Progenitor cell of endocrine pancreas (in vitro differentiated cells): Measurements from ENCODE around the gene TP53RK. TPM values are rescaled to one million over a fixed set of nuclear protein-coding genes. Genes with fewer than 3 reads are reported as not detected.

ENCODE experiments used
- DNase-seq: peaks from one replicate; pipeline ENCODE4 v3.0.0; 2021; ENCODE audit warnings: low spot score; ENCODE audit not compliant: unreplicated experiment
- H3K27ac Mint-ChIP-seq: 2 replicates; pipeline ENCODE4 v1.8.0; 2021; ENCODE audit warnings: mild to moderate bottlenecking, moderate library complexity, mixed read lengths
- H3K27me3 Mint-ChIP-seq: 2 replicates; pipeline ENCODE4 v1.8.0; 2021; ENCODE audit warnings: mixed read lengths
- H3K36me3 Mint-ChIP-seq: 2 replicates; pipeline ENCODE4 v1.8.0; 2022; ENCODE audit warnings: mixed read lengths; ENCODE audit not compliant: insufficient read depth
- H3K4me1 Mint-ChIP-seq: 2 replicates; pipeline ENCODE4 v1.8.0; 2021; ENCODE audit warnings: low read depth, mixed read lengths
- H3K4me3 Mint-ChIP-seq: 2 replicates; pipeline ENCODE4 v1.8.0; 2021; ENCODE audit warnings: low read depth, mild to moderate bottlenecking, moderate library complexity, mixed read lengths
- H3K9me3 Mint-ChIP-seq: 2 replicates; pipeline ENCODE4 v1.8.0; 2021; ENCODE audit warnings: low read depth, mixed read lengths
- CTCF ChIP-seq: fragments of 200-600 bp; sonication (generic); IDR thresholded peaks from one replicate; pipeline ENCODE4 v1.5.0; 2021; ENCODE audit warnings: antibody characterized with exemption, mild to moderate bottlenecking; ENCODE audit not compliant: unreplicated experiment
- total RNA-seq: library from RNA; stranded (reverse); gene quantifications from 2 replicates; pipeline ENCODE4 v1.2.1, GENCODE V29; 2021

The TP53RK gene
- total RNA-seq, 1 donor from 2014 or later: 11.5 TPM

- no peak for DNase-seq
Measured at GRCh38 chr20:46648903-46649649, 40.2 kb downstream of the TP53RK start.

DNA sequence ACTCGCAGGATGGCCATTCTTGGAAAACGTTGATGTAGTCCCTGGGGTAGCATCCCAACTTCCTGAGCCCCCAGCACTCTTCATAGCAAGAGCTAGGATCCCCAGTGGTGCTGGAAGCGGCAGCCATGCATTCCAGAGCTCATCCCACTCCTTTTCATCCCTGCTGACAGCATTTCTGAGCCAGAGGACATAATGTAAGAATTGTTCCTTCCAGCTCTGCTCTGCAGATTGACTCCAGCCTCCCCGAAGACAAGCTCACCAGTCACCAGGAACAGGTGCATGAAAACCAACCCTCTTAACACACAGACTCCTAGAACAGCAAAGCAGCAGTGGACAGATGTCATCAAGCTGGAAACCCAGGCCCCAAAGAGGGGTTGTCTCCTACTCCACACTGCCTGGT, 41.8 kb downstream of the TP53RK start:
- no peak for DNase-seq
- no peaks in the 10 kb centered on the region for H3K4me1 Mint-ChIP-seq
- no peaks in the 10 kb centered on the region for H3K9me3 Mint-ChIP-seq
- no peak for TF ChIP-seq CTCF
- no peaks in the 10 kb centered on the region for H3K36me3 Mint-ChIP-seq
- H3K4me3 Mint-ChIP-seq: no peak overlapping the region
- H3K27ac Mint-ChIP-seq: no peak overlapping the region
- peaks cover 55% of the 10 kb centered on the region for H3K27me3 Mint-ChIP-seq

More at GRCh38 chr20:46648903-46649649, 40.2 kb downstream of the TP53RK start:
- Mint-ChIP-seq H3K4me3 (no peak overlapping the region), H3K9me3 (no peaks in the 10 kb centered on the region), H3K27me3 (peaks cover 64% of the 10 kb centered on the region), H3K36me3 (no peaks in the 10 kb centered on the region), H3K27ac (no peak overlapping the region), H3K4me1 (no peaks in the 10 kb centered on the region)
- no peak for TF ChIP-seq CTCF

DNA sequence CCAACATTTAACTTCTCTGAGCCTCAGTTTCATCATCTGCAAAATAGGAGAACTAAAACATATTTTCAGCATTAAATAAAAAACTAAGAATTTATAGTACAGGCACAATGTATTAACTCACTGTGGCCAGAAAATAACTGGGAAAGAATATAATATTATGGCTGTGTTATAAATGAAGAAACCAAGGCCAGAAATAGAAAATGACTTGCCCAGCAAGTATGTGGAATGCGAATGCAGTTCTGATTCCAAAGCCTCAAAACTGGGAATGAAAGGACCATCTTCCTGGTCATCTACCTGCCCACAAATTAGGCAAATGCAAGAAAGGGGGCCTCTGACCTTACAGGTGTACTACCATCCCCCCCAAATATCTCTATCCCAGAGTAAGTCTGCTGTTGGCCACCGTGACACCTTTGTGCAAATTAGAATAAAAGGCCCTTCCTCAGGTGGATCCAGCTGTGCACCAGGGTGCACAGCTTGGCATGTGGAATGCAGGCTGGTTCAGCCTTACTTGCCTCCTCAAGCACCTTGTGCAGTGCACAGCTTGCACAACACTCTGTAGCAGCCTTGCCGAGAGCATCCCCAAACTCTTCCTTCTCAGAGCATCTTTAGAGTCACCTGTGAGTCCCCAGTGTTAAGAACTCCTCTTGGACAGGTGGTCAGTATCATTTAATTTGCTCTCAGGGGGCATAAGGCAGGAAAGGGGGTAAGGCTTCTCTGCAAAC, 42.4 kb downstream of the TP53RK start:
- Mint-ChIP-seq H3K27me3 (peaks cover 52% of the 10 kb centered on the region), H3K36me3 (no peaks in the 10 kb centered on the region), H3K27ac (no peak overlapping the region), H3K4me3 (no peak overlapping the region), H3K4me1 (no peaks in the 10 kb centered on the region), H3K9me3 (no peaks in the 10 kb centered on the region)
- DNase-seq: no peak
- no peak for TF ChIP-seq CTCF

DNA sequence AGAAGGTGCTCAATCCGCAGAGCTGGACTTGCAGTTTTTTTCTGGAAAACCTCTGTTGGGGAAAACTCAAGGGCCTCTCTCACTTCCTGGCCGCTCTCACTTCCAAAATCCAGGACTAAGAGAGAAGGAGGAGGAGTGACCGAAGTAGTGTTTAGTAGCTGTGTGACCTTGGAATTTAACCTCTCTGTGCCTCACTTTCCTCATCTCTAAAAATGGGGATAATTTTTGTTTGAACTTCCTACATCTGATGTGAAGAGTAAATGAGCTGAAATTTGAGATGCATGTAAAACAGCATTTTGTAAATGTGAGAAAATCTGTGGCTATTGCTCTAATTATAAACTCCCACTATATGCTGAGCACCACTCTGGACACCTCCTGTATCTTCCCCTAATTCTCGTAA, 43.1 kb downstream of the TP53RK start:
- H3K27ac Mint-ChIP-seq: no peak overlapping the region
- peaks cover 48% of the 10 kb centered on the region for H3K27me3 Mint-ChIP-seq
- H3K4me1 Mint-ChIP-seq: no peaks in the 10 kb centered on the region
- no peak for DNase-seq
- H3K36me3 Mint-ChIP-seq: no peaks in the 10 kb centered on the region
- TF ChIP-seq CTCF: no peak
- no peaks in the 10 kb centered on the region for H3K9me3 Mint-ChIP-seq
- no peak overlapping the region for H3K4me3 Mint-ChIP-seq

GRCh38 chr20:46644733-46645132, 44.5 kb downstream of the TP53RK start:
- no peaks in the 10 kb centered on the region for H3K4me1 Mint-ChIP-seq
- peaks cover 34% of the 10 kb centered on the region for H3K27me3 Mint-ChIP-seq
- no peak overlapping the region for H3K4me3 Mint-ChIP-seq

More at GRCh38 chr20:46644733-46645132, 44.5 kb downstream of the TP53RK start:
- H3K36me3 Mint-ChIP-seq: no peaks in the 10 kb centered on the region
- H3K9me3 Mint-ChIP-seq: no peaks in the 10 kb centered on the region
- H3K27ac Mint-ChIP-seq: no peak overlapping the region
- TF ChIP-seq CTCF: no peak
- DNase-seq: no peak
